Stimulated activated CD8-positive, alpha-beta memory T cell treated with anti-CD3 and anti-CD28 coated beads, Interleukin-2, amount 100 ng/mL, for 1 hour (primary cell): Measurements from ENCODE around the gene FYN.

Source experiments
- DNase-seq, 2 donors: peaks; one replicate each; pipeline ENCODE4 v3.0.0-alpha.2; 2020; ENCODE audit warnings: low read depth in 2 of 2

The FYN gene

GRCh38 chr6:111707773-111708172 lies 165.5 kb downstream of the FYN start:
- DNase-seq = no peak

GRCh38 chr6:111706841-111707391 lies 166.3 kb downstream of the FYN start:
- DNase-seq = no peak

- no peak for DNase-seq
Observed at GRCh38 chr6:111703723-111704122, 169.5 kb downstream of the FYN start.

GRCh38 chr6:111702268-111702667 lies 171.0 kb downstream of the FYN start:
- DNase-seq = no peak

GRCh38 chr6:111701146-111701545 lies 172.1 kb downstream of the FYN start:
- DNase-seq = no peak

GRCh38 chr6:111700135-111700690 lies 173.0 kb downstream of the FYN start:
- DNase-seq = no peak

GRCh38 chr6:111699123-111699522 lies 174.1 kb downstream of the FYN start:
- no peak for DNase-seq

GRCh38 chr6:111696814-111697213 lies 176.4 kb downstream of the FYN start:
- no peak for DNase-seq

GRCh38 chr6:111692327-111693164 lies 180.7 kb downstream of the FYN start:
- no peak for DNase-seq

- no peak for DNase-seq
Observed at GRCh38 chr6:111691345-111692225, 181.7 kb downstream of the FYN start.

- DNase-seq = no peak
Observed at GRCh38 chr6:111689946-111690345, 183.3 kb downstream of the FYN start.

- DNase-seq = no peak
Observed at GRCh38 chr6:111689419-111689818, 183.8 kb downstream of the FYN start.

GRCh38 chr6:111688331-111688730 lies 184.9 kb downstream of the FYN start:
- no peak for DNase-seq

- no peak for DNase-seq
Observed at GRCh38 chr6:111687652-111688051, 185.6 kb downstream of the FYN start.

- DNase-seq = no peak
Observed at GRCh38 chr6:111686932-111687266, 186.4 kb downstream of the FYN start.

- no peak for DNase-seq
Observed at GRCh38 chr6:111686249-111686931, 186.9 kb downstream of the FYN start.

GRCh38 chr6:111685526-111685925 lies 187.7 kb downstream of the FYN start:
- no peak for DNase-seq

- no peak for DNase-seq
Observed at GRCh38 chr6:111685058-111685457, 188.2 kb downstream of the FYN start.

GRCh38 chr6:111683749-111684267 lies 189.4 kb downstream of the FYN start:
- no peak for DNase-seq

GRCh38 chr6:111683157-111683556 lies 190.1 kb downstream of the FYN start:
- DNase-seq = no peak

GRCh38 chr6:111681860-111682259 lies 191.4 kb downstream of the FYN start:
- no peak for DNase-seq
